Panc1 (cell line): Measurements from ENCODE around the gene STK11IP. TPM values are rescaled to one million over a fixed set of nuclear protein-coding genes. Genes with fewer than 3 reads are reported as not detected.

Experiments used
- ATAC-seq: fragments of 200-7000 bp; cut with Tn5 transposase; 2 replicates; pipeline ENCODE4 v1.9.1; 2020; ENCODE audit warnings: mild to moderate bottlenecking, moderate library complexity
- BruUV-seq: library from RNA; stranded (reverse); fragments of 400-500 nt; replicated peaks from 2 replicates; lab custom pipeline; 2021; lab: Mats Ljungman, UMichigan
- CTCF ChIA-PET: fragments of 300-600 bp; sonication (Branson Sonifier 250); formaldehyde crosslinking; loops from one replicate; lab custom pipeline; 2022; ENCODE audit warnings: antibody characterized with exemption; lab: Charles Lee
- POLR2A ChIA-PET: fragments of 300-600 bp; sonication (Branson Sonifier 250); formaldehyde crosslinking; loops from one replicate; lab custom pipeline; 2022; ENCODE audit warnings: antibody characterized with exemption; lab: Charles Lee
- DNase-seq: peaks from one replicate; pipeline ENCODE4 v3.0.0-alpha.2; 2010; ENCODE audit warnings: low read depth, low spot score
- H3K27ac ChIP-seq: 2 replicates; pipeline ENCODE4 v1.5.1; 2011; ENCODE audit warnings: mild to moderate bottlenecking, low read length, inconsistent platforms
- H3K27me3 ChIP-seq: fragments of 200-500 bp; sonication (Bioruptor generic); 2 replicates; pipeline ENCODE4 v1.6.0; 2014; ENCODE audit warnings: low read length, inconsistent platforms; ENCODE audit not compliant: control insufficient read depth, insufficient read depth
- H3K36me3 ChIP-seq: fragments of 200-500 bp; sonication (Bioruptor generic); 2 replicates; pipeline ENCODE4 v1.5.1; 2014; ENCODE audit warnings: inconsistent platforms, mild to moderate bottlenecking, low read length, moderate library complexity; ENCODE audit not compliant: control insufficient read depth, insufficient read depth
- H3K4me1 ChIP-seq: 2 replicates; pipeline ENCODE4 v1.5.1; 2011; ENCODE audit warnings: inconsistent platforms, mild to moderate bottlenecking, low read length, moderate library complexity; ENCODE audit not compliant: control insufficient read depth, insufficient read depth
- H3K4me3 ChIP-seq, 2 experiments: 2 replicates each; pipeline ENCODE4 v1.5.1; 2011 to 2012; ENCODE audit warnings: low read depth in 2 of 2, low read length in 2 of 2, mild to moderate bottlenecking in 2 of 2, inconsistent platforms in 1 of 2, moderate library complexity in 1 of 2
- H3K9me3 ChIP-seq: fragments of 200-500 bp; sonication (Bioruptor generic); 2 replicates; pipeline ENCODE4 v1.5.1; 2014; ENCODE audit warnings: low read depth, mild to moderate bottlenecking, inconsistent platforms, low read length, moderate library complexity; ENCODE audit not compliant: control insufficient read depth, insufficient read depth
- POLR2AphosphoS5 ChIP-seq: IDR thresholded peaks from 2 replicates; pipeline ENCODE4 v1.6.1; 2012; ENCODE audit warnings: mild to moderate bottlenecking, low read depth, low read length, moderate library complexity
- REST ChIP-seq, 2 experiments: IDR thresholded peaks; 2 replicates each; pipeline ENCODE4 v1.6.1; 2011 to 2012; ENCODE audit warnings: low read depth in 2 of 2, control low read depth in 1 of 2, low read length in 1 of 2, mild to moderate bottlenecking in 1 of 2, moderate library complexity in 1 of 2; ENCODE audit not compliant: insufficient read depth in 1 of 2
- SIN3A ChIP-seq: IDR thresholded peaks from 2 replicates; pipeline ENCODE4 v1.6.1; 2012; ENCODE audit warnings: low read depth, mild to moderate bottlenecking, low read length, moderate library complexity, borderline replicate concordance; ENCODE audit not compliant: insufficient read depth
- TCF7L2 ChIP-seq: IDR thresholded peaks from 2 replicates; pipeline ENCODE4 v1.6.1; 2011; ENCODE audit warnings: mild to moderate bottlenecking, low read depth, low read length, inconsistent platforms
- in situ Hi-C: cut with HindIII; loops from 2 replicates; pipeline ENCODE4 v1.10.0; 2016; ENCODE audit warnings: low sequenced_read_pairs, low pct_unique_long_range_greater_than_20kb
- intact Hi-C: fragments of 100-400 bp; cut with micrococcal nuclease; formaldehyde crosslinking; loops from one replicate; pipeline ENCODE4 v1.10.0; 2022; ENCODE audit not compliant: unreplicated experiment
- total RNA-seq: library from RNA; stranded (reverse); gene quantifications from one replicate; pipeline ENCODE4 v1.2.1, GENCODE V29; 2021; ENCODE audit not compliant: unreplicated experiment
- TF ChIP-seq, protein P1 (sequence below): fragments of 450-650 bp; IDR thresholded peaks from 2 replicates; pipeline ENCODE4 v1.5.1; 2017; ENCODE audit warnings: mild to moderate bottlenecking

The STK11IP gene
- total RNA-seq, 1 experiment from 2014 or later, result 48.2 TPM

DNA sequence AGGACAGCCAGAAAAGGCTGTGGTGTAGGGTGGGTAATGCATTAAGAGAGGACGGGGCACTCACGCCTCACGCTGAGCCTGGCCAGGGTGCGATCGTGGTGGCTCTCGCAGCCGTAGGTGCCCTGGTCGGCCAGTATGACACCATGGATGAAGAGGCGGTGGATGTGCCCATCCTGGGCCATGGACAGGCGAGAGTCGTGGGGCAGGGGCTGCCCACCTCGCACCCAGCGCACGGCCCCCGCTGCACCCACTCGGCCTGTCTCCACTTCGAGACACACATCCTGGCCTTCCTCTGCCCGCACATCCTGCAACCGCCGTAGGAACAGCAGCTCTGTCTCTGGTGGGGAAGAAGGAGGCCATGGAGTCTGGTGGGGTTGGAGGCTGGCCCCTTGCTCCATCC is 41.7 kb upstream of the STK11IP start:
- ATAC-seq (no peak), DNase-seq (no peak)
- intact Hi-C loops, result no loop called here
- no peak overlapping the region for H3K27ac ChIP-seq
- in situ Hi-C loops, result no loop called here
- no peaks in the 10 kb centered on the region for H3K9me3 ChIP-seq
- BruUV-seq, result no TSS peak
- no peak overlapping the region for H3K4me3 ChIP-seq
- TF ChIP-seq REST (IDR thresholded peaks at IDR 0.05; ENCODE audit: insufficient read depth in 1 of 2, low read depth in 2 of 2, low read length in 1 of 2) (no peak), SIN3A (no peak), POLR2AphosphoS5 (no peak)
- CTCF ChIA-PET, result no interaction called here
- H3K4me1 ChIP-seq, result peaks cover 3% of the 10 kb centered on the region; the same call in 1 of the 2 replicates
- H3K36me3 ChIP-seq, result no peaks in the 10 kb centered on the region
- POLR2A ChIA-PET, result no interaction called here
- H3K27me3 ChIP-seq, result no peaks in the 10 kb centered on the region

- Histone ChIP-seq H3K4me3 (no peak overlapping the region), H3K9me3 (no peaks in the 10 kb centered on the region), H3K27ac (no peak overlapping the region), H3K27me3 (no peaks in the 10 kb centered on the region), H3K4me1 (peaks cover 6% of the 10 kb centered on the region), H3K36me3 (no peaks in the 10 kb centered on the region)
- intact Hi-C loops, result no loop called here
- ChIA-PET POLR2A (no interaction called here), CTCF (no interaction called here)
- in situ Hi-C loops, result no loop called here
- no TSS peak for BruUV-seq
- TF ChIP-seq REST (IDR thresholded peaks at IDR 0.05; ENCODE audit: insufficient read depth in 1 of 2, low read depth in 2 of 2, low read length in 1 of 2) (no peak), TCF7L2 (no peak), POLR2AphosphoS5 (no peak)
- ATAC-seq (no peak), DNase-seq (no peak)
Measured at GRCh38 chr2:219556413-219556812, 41.2 kb upstream of the STK11IP start.

- peaks cover 7% of the 10 kb centered on the region for H3K4me1 ChIP-seq
- TF ChIP-seq SIN3A (no peak), TCF7L2 (no peak), POLR2AphosphoS5 (no peak), REST (IDR thresholded peaks at IDR 0.05; ENCODE audit: insufficient read depth in 1 of 2, low read depth in 2 of 2, low read length in 1 of 2) (no peak)
- TF ChIP-seq, protein P1, sequence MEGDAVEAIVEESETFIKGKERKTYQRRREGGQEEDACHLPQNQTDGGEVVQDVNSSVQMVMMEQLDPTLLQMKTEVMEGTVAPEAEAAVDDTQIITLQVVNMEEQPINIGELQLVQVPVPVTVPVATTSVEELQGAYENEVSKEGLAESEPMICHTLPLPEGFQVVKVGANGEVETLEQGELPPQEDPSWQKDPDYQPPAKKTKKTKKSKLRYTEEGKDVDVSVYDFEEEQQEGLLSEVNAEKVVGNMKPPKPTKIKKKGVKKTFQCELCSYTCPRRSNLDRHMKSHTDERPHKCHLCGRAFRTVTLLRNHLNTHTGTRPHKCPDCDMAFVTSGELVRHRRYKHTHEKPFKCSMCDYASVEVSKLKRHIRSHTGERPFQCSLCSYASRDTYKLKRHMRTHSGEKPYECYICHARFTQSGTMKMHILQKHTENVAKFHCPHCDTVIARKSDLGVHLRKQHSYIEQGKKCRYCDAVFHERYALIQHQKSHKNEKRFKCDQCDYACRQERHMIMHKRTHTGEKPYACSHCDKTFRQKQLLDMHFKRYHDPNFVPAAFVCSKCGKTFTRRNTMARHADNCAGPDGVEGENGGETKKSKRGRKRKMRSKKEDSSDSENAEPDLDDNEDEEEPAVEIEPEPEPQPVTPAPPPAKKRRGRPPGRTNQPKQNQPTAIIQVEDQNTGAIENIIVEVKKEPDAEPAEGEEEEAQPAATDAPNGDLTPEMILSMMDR, result no peak
- DNase-seq (no peak), ATAC-seq (no peak)
- CTCF ChIA-PET, result no interaction called here
- H3K4me3 ChIP-seq, result no peak overlapping the region
- no peaks in the 10 kb centered on the region for H3K9me3 ChIP-seq
- H3K27ac ChIP-seq, result no peak overlapping the region
- no peaks in the 10 kb centered on the region for H3K36me3 ChIP-seq
- no peaks in the 10 kb centered on the region for H3K27me3 ChIP-seq
- in situ Hi-C loops (no loop called here), intact Hi-C loops (no loop called here)
- POLR2A ChIA-PET, result no interaction called here
- no TSS peak for BruUV-seq
Measured at GRCh38 chr2:219557320-219557719, 40.3 kb upstream of the STK11IP start.
